GM18909 (cell line): ENCODE data around the gene RICTOR.

Source experiments
- ATAC-seq: cut with Tn5 transposase; IDR thresholded peaks from one replicate; pipeline ENCODE4 v1.9.1; 2021; ENCODE audit warnings: mild to moderate bottlenecking; ENCODE audit not compliant: unreplicated experiment, poor library complexity

RICTOR gene

GRCh38 chr5:39074017-39074814 is at the start of gene RICTOR:
TSS of gene RICTOR (minus strand) at chr5:39074399. CDS start at chr5:39074377, 22 bp downstream.
- ATAC-seq = peak; percentile 80

DNA sequence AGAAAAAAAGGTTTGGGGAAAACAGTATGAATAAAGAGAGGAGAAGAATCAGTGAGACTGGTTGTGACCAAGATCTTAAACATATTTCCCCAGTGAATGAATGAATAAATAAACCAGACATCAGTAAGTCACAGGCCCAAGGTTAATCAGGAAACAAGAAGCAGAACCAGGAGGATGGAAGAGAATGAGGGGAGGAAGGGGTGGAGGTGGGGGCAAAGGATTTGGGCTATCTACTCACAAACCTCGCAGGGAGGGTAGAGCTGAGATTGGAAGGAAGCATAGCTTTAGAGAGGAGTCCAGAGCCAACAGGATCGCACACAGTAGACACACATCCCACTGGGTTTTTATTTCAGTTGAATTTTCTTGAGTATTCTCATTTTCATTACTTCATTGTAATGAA is 47.7 kb upstream of the RICTOR start:
- no peak for ATAC-seq

- no peak for ATAC-seq
These were observed 47.1 kb upstream of the RICTOR start for GRCh38 chr5:39121315-39121714.

GRCh38 chr5:39120052-39120420 is 45.8 kb upstream of the RICTOR start:
- no peak for ATAC-seq

GRCh38 chr5:39119404-39120051 is 45.3 kb upstream of the RICTOR start:
- ATAC-seq = no peak

- ATAC-seq = no peak
These were observed 44.4 kb upstream of the RICTOR start for GRCh38 chr5:39118638-39119037.

GRCh38 chr5:39117401-39117800 is 43.2 kb upstream of the RICTOR start:
- no peak for ATAC-seq

- ATAC-seq = no peak
These were observed 42.4 kb upstream of the RICTOR start for GRCh38 chr5:39116344-39117170.

- no peak for ATAC-seq
These were observed 41.6 kb upstream of the RICTOR start for GRCh38 chr5:39115644-39116343.

DNA sequence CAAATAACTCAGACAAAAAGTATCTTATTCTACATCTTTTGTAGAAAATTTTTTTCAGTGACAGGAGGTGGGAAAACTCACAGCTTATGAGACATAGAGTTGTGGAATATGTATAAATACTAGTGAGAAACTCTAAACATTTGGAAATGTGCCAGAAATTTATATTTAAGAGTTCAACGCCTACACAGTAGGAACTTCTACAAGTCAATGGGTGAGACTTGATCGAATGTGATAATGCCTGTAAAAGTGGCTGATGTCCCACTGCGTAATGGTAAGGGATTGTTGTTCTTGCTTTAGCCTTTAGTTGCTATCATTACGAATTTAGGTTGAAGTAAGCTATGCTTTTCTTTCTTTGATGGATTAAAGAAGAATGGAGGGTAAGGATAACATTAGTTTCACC is 40.0 kb upstream of the RICTOR start:
- ATAC-seq = no peak

DNA sequence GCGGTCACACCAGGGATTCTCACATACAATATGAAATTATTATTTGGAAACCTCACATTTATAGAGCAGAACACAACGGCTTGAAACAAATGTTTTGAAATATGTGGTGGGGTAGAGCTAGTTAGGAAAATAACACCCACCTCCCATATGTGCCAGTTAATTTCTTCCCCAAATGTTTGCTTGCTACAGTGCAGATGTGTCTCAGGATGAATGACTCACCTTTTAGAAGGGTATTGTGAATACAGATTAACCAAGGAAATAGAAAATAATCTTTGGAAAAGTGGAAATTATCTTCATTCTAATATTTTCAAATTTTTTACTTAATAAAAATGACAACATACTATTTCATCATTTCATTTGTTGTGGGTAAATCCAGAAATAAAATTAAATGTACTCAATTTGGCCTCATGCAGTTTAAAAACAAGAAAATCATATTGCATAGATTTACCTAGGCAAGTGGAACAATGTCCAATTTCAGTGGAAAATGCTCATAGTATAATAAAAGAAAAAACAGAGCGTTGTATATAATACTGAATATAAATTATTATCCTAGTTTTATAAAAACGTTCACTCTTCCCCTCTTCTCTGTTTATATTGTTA is 39.3 kb upstream of the RICTOR start:
- no peak for ATAC-seq

DNA sequence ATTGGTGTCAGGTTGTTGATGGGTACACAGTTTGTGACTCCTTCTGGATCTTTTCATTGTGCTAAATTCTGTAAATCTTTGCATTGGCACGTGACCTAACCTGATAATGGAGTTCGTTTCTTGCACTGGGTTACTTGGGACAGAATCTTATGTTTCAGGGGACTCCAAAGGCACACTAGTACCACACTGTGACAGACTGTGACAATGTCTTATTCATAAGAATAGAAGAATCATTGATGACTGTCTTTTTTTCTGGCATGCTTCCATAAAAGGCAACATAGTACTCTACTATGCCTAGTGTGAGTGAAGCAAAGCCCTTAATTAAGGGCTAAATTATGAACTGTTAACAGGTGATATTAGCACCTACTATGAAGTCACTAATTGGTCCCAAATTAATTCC is 35.4 kb upstream of the RICTOR start:
- no peak for ATAC-seq

DNA sequence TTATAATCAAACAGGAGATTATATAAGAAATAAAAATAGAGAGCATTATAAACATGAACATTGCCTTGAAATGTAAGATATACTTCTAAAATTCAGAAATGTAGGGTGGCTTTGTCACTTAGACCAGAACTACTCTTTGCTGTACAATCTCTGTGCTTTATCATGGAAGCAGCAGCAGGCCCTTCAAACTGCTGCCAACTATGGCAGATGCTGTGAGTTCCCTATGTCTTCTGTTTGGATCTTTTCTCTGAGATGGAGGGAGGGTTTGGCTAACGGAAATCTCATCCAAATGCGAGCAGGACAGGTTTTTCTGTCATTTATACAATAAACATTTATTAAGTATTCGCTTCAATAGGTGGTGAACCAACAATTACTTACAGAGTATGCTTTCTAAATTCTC is 34.8 kb upstream of the RICTOR start:
- no peak for ATAC-seq

GRCh38 chr5:39107350-39107749 is 33.2 kb upstream of the RICTOR start:
- ATAC-seq = no peak

GRCh38 chr5:39106322-39106721 is 32.1 kb upstream of the RICTOR start:
- ATAC-seq = no peak

DNA sequence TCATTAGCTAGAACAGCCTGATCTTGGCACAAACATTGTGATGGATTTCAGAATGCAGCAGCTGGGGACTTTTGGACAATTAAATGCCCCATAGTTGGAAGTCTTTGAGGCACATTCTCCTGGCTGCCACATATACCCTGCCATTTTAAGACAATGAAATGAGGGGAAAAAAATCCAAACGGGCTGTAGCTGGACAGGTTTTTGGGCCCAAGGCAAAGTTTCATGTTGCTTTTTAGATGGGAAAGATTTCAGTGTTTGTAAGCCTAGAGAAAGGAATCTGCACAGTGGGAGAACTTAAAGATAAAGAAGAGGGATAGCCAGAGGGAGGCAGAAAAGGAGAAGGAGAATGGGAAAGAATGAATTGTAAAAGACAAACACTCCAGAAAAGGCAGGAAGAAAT is 30.0 kb upstream of the RICTOR start:
- ATAC-seq = no peak

GRCh38 chr5:39102684-39103155 is 28.5 kb upstream of the RICTOR start:
- ATAC-seq = no peak

GRCh38 chr5:39100851-39101396 is 26.7 kb upstream of the RICTOR start:
- no peak for ATAC-seq

- no peak for ATAC-seq
These were observed 26.2 kb upstream of the RICTOR start for GRCh38 chr5:39100301-39100850.
